HL-60/S4 (cell line): ENCODE measurements around the gene CPED1.
"Not testable (repeated sequence)": the region's sequence is repeated elsewhere in the genome, so short reads cannot be mapped to it uniquely, and the experiment has no call there.

ENCODE experiments used
- in situ Hi-C: fragments of 300-500 bp; cut with MboI; formaldehyde crosslinking; loops from 2 replicates; pipeline ENCODE4 v1.14.3; 2022; ENCODE audit warnings: low sequenced_read_pairs

CPED1 gene

DNA sequence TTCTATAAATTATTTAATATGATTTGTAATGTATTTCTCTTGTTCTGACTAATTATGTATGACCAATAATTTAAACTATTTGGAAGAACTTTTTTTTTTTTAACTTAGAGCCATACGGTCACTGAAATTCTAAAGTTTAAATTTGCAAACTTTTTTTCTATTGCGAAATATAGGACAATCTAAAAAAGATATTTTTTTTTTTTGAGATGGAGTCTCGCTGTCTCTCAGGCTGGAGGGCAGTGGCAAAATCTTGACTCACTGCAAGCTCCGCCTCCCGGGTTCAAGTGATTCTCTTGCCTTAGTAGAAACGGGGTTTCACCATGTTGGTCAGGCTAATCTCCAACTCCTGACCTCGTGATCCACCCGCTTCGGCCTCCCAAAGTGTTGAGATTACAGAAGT is 130.5 kb downstream of the CPED1 start:
- in situ Hi-C loops, result no loop called here

GRCh38 chr7:121123032-121123431 is 134.5 kb downstream of the CPED1 start:
- in situ Hi-C loops, result no loop called here

DNA sequence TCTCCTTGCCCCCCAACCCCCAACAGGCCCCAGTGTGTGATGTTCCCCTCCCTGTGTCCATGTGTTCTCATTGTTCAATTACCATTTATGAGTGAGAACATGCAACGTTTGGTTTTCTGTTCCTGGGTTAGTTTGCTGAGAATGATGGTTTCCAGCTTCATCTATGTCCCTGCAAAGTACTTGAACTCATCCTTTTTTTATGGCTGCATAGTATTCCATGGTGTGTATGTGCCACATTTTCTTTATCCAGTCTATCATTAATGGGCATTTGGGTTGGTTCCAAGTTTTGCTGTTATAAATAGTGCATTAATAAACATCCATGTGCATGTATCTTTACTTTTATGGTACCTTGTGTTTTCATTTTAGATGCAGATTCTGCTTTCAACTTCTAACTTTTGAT is 136.9 kb downstream of the CPED1 start:
- in situ Hi-C loops, result not testable (repeated sequence)

DNA sequence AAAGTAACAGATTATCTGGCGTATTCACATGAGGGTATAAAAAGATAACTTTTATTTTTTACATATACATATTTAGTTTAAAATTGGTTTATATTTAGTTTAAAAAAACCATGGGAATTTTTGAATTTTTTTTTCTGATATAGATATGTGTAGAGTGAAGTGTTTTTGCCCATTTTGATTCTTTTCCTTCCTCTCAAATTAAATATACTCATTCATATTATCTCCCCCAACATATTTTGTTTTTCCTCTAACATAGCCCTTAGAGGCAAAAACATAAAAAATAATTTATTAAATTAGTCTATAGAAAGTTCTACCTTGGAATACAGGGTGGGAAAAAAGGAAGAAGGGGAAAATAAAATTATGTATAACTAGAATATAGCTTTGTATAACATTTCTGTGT is 137.7 kb downstream of the CPED1 start:
- in situ Hi-C loops, result no loop called here

GRCh38 chr7:121126801-121127534 is 138.5 kb downstream of the CPED1 start:
- in situ Hi-C loops, result no loop called here

DNA sequence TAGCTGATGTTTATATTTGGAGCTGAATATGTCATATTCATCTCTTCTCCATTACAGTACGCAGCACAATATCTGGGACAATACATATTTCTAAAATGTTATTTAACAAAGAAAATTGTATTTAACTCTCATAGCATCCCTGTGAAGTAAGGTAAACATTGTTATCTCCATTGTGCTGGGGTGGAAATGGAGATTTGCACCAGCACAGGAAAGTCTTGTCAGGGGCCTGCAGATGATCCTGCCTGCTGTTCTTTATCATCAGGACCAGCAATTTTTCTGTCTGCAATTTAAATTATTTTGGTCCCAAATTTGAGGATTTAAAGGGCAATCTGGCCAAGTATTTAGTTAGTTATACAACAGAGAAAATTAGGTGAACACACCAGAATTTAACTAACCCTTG is 144.4 kb downstream of the CPED1 start:
- in situ Hi-C loops, result no loop called here

GRCh38 chr7:121133444-121133843 is 144.9 kb downstream of the CPED1 start:
- in situ Hi-C loops, result no loop called here

DNA sequence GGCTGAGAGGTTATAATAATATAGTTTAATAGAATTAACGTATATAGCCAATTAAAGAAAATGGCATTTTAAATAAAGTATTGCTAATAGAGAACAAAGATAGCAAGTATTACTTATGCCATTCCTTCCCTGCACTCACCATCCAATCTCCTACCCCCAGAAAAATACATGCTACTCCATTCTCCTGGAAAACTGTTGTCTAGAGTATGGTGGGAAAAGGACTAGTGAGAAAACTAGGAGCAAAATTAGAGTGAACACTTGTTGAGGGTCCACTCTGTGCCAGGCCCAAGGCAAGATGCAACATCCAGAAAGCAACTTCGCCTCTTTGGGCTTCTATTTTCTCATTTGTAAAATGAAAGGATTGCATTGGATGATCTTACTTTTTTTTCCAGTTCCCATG is 149.1 kb downstream of the CPED1 start:
- in situ Hi-C loops, result no loop called here

GRCh38 chr7:121138262-121138933 is 149.9 kb downstream of the CPED1 start:
- in situ Hi-C loops, result no loop called here

- in situ Hi-C loops, result no loop called here
Measured at GRCh38 chr7:121139427-121139826, 150.9 kb downstream of the CPED1 start.

DNA sequence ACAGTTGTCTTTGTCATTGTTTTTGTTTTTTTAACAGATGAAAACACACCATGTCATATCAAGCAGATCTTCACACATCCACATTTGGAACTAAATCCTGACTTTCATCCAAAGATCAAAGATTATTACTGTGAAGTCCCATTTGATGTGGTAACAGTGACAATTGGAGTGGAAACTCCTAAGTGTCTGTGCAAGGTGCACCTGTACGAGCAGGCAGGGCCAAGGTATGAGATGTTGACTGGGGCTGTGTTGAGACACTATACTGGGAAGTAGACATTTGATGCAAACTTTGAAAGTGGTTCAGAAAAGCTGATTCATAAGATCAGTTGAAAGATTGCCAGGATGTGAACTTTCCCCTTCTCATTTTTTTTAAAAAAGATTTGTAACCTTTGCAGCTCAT is 152.3 kb downstream of the CPED1 start:
- in situ Hi-C loops, result no loop called here

GRCh38 chr7:121151774-121152221 is 163.3 kb downstream of the CPED1 start:
- in situ Hi-C loops, result no loop called here

- in situ Hi-C loops, result no loop called here
Measured at GRCh38 chr7:121153411-121153810, 164.9 kb downstream of the CPED1 start.

DNA sequence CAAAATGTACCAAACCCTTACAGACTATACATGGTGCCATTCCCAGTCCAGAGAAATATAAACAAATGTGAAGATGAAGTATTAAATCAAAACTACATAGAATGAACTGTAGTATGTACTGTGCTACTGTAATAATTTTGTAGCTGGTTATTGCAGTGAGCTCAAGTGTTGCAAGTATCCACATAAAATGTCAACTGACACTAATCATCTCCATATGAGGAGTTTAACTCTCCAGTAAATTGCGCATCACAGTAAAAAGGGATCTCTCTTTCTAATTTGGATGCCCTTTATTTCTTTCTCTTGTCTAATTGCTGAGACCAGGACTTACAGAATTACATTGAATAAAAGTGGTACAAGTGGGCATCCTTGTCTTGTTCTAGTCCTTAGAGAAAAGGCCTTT is 165.5 kb downstream of the CPED1 start:
- in situ Hi-C loops, result no loop called here

GRCh38 chr7:121156825-121157224 is 168.3 kb downstream of the CPED1 start:
- in situ Hi-C loops, result no loop called here

GRCh38 chr7:121157341-121157751 is 168.8 kb downstream of the CPED1 start:
- in situ Hi-C loops, result no loop called here

GRCh38 chr7:121157885-121158590 is 169.5 kb downstream of the CPED1 start:
- in situ Hi-C loops, result no loop called here

DNA sequence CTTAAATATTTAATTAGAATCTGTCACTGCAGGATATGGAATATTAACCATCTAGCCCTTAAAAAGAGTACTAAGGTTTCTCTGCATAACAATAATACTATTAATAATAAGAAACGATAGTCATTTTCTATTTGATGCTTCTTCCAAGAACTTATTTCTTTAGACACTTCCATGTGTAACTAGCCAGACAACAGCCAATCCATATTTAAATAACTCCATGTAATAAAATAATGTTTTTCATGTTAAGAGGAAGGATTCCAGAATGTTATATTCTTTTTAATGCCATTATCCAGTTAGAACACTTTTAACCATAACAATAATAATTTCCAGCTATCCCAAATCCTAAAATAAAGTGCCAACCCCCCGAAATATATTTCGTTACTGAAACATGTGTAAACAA is 170.2 kb downstream of the CPED1 start:
- in situ Hi-C loops, result no loop called here

DNA sequence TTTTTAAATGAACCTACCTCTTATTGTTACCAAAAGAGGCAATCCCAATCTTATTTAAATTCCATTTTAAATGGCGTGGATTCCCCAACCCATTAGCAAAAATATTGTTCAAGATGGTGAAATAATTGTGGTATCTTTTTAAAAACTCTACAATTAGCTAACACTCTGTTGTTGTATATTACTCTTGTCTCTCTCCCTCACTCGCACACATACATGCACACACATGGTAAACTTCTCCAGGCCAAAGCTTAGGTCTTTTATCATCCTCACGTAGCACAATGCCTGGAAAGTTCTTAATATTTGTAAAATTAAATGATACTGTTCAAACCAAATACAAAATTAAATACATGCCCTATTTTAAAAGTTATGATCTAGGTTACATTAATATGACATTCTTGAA is 171.0 kb downstream of the CPED1 start:
- in situ Hi-C loops, result no loop called here

DNA sequence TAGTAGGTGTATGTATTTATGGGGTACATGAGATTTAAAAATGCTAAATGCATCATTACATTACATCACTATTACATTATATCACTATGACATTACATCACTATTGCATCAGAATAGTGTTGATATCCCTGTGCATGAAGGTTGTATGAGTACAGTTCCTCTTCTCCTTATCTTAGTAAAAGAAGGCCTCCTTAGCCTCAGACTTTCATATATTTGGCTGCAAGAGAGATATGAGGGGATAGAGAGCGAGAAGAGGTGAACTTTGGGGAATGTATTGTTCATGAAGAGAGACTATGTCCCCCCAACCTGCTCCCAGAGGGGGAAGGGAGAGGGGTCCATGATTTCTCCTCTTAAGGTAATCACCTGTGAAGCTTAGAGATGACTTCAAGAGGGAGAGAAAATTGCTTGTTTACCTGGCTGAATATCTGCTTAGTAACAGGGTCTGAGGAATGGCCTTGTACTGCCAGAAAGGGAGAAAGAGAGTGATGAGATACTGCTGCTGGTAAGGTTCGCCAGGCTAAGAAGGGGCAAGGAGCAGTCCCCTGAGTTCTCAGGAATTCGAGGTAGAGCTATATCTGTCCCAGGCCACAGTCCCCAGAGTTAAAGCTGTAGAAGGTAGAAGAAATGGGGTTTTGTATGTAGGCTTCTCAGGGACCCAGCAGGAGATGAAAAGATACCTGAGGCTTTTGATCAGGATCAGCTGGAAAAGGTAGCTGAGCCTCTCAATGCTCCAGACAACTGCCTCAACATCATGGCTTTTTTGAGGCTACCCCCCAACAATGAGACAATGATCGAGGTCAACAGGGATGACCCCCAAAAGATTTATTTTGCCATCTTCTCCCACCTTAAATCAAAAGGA is 171.9 kb downstream of the CPED1 start:
- in situ Hi-C loops, result no loop called here

DNA sequence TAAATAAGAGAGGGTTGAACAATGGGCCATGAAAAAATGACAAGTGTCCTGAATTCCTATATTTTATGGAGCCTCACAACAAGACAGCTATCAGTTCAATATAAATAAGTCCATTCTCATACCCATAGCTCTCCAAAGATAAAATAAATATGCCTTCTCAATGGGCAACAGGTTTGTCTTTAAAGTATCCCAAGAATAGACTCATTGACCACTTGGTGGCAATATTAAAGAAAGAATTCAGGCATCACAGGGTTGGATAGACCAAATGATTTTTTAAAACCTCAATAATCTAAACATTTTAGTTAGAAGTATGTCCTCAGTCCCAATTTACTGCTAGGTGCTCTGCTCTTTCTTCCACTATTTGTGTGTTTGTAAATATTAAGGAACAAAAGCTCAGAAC is 175.2 kb downstream of the CPED1 start:
- in situ Hi-C loops, result no loop called here
